B cell (primary cell): ENCODE data around the gene ATG2A. TPM values are rescaled to one million over a fixed set of nuclear protein-coding genes. Genes with fewer than 3 reads are reported as not detected.

Experiments used
- ATAC-seq: fragments of 200-7000 bp; cut with Tn5 transposase; one replicate; pipeline ENCODE4 v1.10.0; 2021; ENCODE audit warnings: low read depth, mild to moderate bottlenecking, moderate number of reproducible peaks, moderate library complexity
- CTCF ChIA-PET: fragments of 350-600 bp; sonication (Branson Sonifier 250); formaldehyde crosslinking; loops from one replicate; lab custom pipeline; 2021; ENCODE audit warnings: antibody characterized with exemption, inconsistent platforms; lab: Charles Lee
- POLR2A ChIA-PET: fragments of 350-600 bp; sonication (Branson Sonifier 250); formaldehyde crosslinking; loops from one replicate; lab custom pipeline; 2021; ENCODE audit warnings: antibody characterized with exemption; lab: Charles Lee
- DNase-seq: peaks from one replicate; pipeline ENCODE4 v3.0.0; 2013
- H2AFZ ChIP-seq: 2 replicates; pipeline ENCODE4 v1.6.1; 2012; ENCODE audit warnings: mild to moderate bottlenecking, low read depth, low read length; ENCODE audit not compliant: insufficient read depth, poor library complexity, severe bottlenecking
- H3K27ac ChIP-seq, 2 donors: 1 replicate in 1 of 2; 2 replicates in 1 of 2; pipeline ENCODE4 v1.5.1; 2012 to 2013; ENCODE audit warnings: low read length in 2 of 2, mild to moderate bottlenecking in 2 of 2, moderate library complexity in 1 of 2
- H3K27me3 ChIP-seq, 4 experiments: fragments of 200-600 bp in 1 of 4; sonication (generic) in 1 of 4; replicated peaks in 1 of 4; 1 replicate in 2 of 4; 2 replicates in 2 of 4; pipeline versions ENCODE4 v1.6.1 to v1.7.0; 2013 to 2016; ENCODE audit warnings: low read length in 3 of 4, mild to moderate bottlenecking in 2 of 4, mixed read lengths in 1 of 4, moderate library complexity in 1 of 4; ENCODE audit not compliant: insufficient read depth in 4 of 4, control insufficient read depth in 3 of 4; ENCODE audit errors: control extremely low read depth in 1 of 4
- H3K36me3 ChIP-seq, 2 experiments: replicated peaks in 1 of 2; 1 replicate in 1 of 2; 2 replicates in 1 of 2; pipeline versions ENCODE4 v1.6.1 to v1.7.1; 2013; ENCODE audit warnings: low read length in 1 of 2; ENCODE audit not compliant: insufficient read depth in 2 of 2, control insufficient read depth in 1 of 2; ENCODE audit errors: control extremely low read depth in 1 of 2, extremely low read depth in 1 of 2
- H3K4me1 ChIP-seq, 2 donors: fragments of 200-600 bp in 1 of 2; sonication (generic) in 1 of 2; 1 replicate in 1 of 2; 2 replicates in 1 of 2; pipeline versions ENCODE4 v1.5.1 to v1.6.1; 2013 to 2017; ENCODE audit warnings: low read length in 2 of 2; ENCODE audit not compliant: control insufficient read depth in 2 of 2, insufficient read depth in 2 of 2
- H3K4me2 ChIP-seq: replicated peaks from 2 replicates; pipeline ENCODE3; 2012; ENCODE audit warnings: mild to moderate bottlenecking, low read depth, low read length; ENCODE audit not compliant: poor library complexity, severe bottlenecking
- H3K4me3 ChIP-seq, 5 experiments: fragments of 200-600 bp in 1 of 5; sonication (generic) in 1 of 5; 1 replicate in 3 of 5; 2 replicates in 2 of 5; pipeline versions ENCODE4 v1.5.1 to v1.7.0; 2011 to 2016; ENCODE audit warnings: low read length in 4 of 5, mild to moderate bottlenecking in 4 of 5, low read depth in 2 of 5, control low read depth in 1 of 5, moderate library complexity in 1 of 5; ENCODE audit not compliant: insufficient read depth in 1 of 5; ENCODE audit errors: control extremely low read depth in 1 of 5, extremely low read depth in 1 of 5
- H3K79me2 ChIP-seq: fragments of 200-600 bp; sonication (generic); one replicate; pipeline ENCODE4 v1.6.0; 2016; ENCODE audit warnings: low read length; ENCODE audit not compliant: control insufficient read depth, insufficient read depth
- H3K9ac ChIP-seq: fragments of 200-600 bp; sonication (generic); 2 replicates; pipeline ENCODE4 v1.6.1; 2017; ENCODE audit warnings: mild to moderate bottlenecking, low read length, moderate library complexity
- H3K9me3 ChIP-seq, 3 donors: one replicate each; pipeline versions ENCODE4 v1.6.1 to v1.7.1; 2013; ENCODE audit warnings: low read length in 2 of 3; ENCODE audit not compliant: control insufficient read depth in 2 of 3, insufficient read depth in 1 of 3; ENCODE audit errors: control extremely low read depth in 1 of 3
- H4K20me1 ChIP-seq: 2 replicates; pipeline ENCODE4 v1.6.0; 2012; ENCODE audit warnings: mild to moderate bottlenecking, low read length; ENCODE audit not compliant: insufficient read depth, control insufficient read depth, poor library complexity, severe bottlenecking
- H3K27ac Mint-ChIP-seq: one replicate; pipeline ENCODE4 v1.8.0; 2021; ENCODE audit warnings: mixed read lengths
- H3K27me3 Mint-ChIP-seq: one replicate; pipeline ENCODE4 v1.8.0; 2021; ENCODE audit warnings: mixed read lengths
- H3K4me1 Mint-ChIP-seq: one replicate; pipeline ENCODE4 v1.8.0; 2021; ENCODE audit warnings: mixed read lengths
- H3K4me3 Mint-ChIP-seq: one replicate; pipeline ENCODE4 v1.8.0; 2021; ENCODE audit warnings: mixed read lengths
- H3K9me3 Mint-ChIP-seq: one replicate; pipeline ENCODE4 v1.8.0; 2022; ENCODE audit warnings: mixed read lengths; ENCODE audit not compliant: insufficient read depth
- CTCF ChIP-seq: fragments of 200-600 bp; IDR thresholded peaks from one replicate; pipeline ENCODE4 v1.8.0; 2022; ENCODE audit warnings: antibody characterized with exemption, mild to moderate bottlenecking
- EZH2 ChIP-seq: IDR thresholded peaks from 2 replicates; pipeline ENCODE4 v1.6.1; 2012; ENCODE audit warnings: borderline replicate concordance, low read depth, mild to moderate bottlenecking, moderate library complexity, low read length; ENCODE audit not compliant: insufficient read depth, poor library complexity, severe bottlenecking
- WGBS: methylation state at CpG from one replicate; pipeline ENCODE4 v1.1.5; 2013; ENCODE audit warnings: missing lambda C conversion rate; ENCODE audit not compliant: insufficient coverage; 5-methylcytosine and 5-hydroxymethylcytosine counted together
- intact Hi-C: fragments of 100-400 bp; cut with micrococcal nuclease; formaldehyde crosslinking; loops from one replicate; pipeline ENCODE4 v1.10.0; 2022
- polyA plus RNA-seq: library from polyadenylated mRNA; depleted of rRNA; stranded (reverse); fragments of >200 nt; gene quantifications from 2 replicates; pipeline ENCODE4 v1.2.3, GENCODE V29; 2012
- total RNA-seq, 2 donors: library from RNA; stranded (reverse); fragments of 120-200 nt in 1 of 2; gene quantifications; 1 replicate in 1 of 2; 2 replicates in 1 of 2; pipeline versions ENCODE4 v1.2.3 to v1.2.4, GENCODE V29; 2013 to 2022

ATG2A gene
- total and polyA plus RNA-seq, 2 donors (not counting 1 experiment from before 2014, with no cell fraction given), result 24.3 to 38.6 TPM

- intact Hi-C loops, result no loop called here
- Mint-ChIP-seq H3K27me3 (no peaks in the 10 kb centered on the region), H3K4me3 (peak overlapping the region; percentile 79), H3K9me3 (no peaks in the 10 kb centered on the region), H3K4me1 (peaks cover 89% of the 10 kb centered on the region), H3K27ac (peak overlapping the region; percentile 88)
- Histone ChIP-seq H3K27ac (peak overlapping the region; percentile 18 to 37), H3K9me3 (peaks cover 0 to 5% (median 0%) of the 10 kb centered on the region in 3 donors), H3K9ac (peak overlapping the region; percentile 20), H3K27me3 (no peaks in the 10 kb centered on the region), H3K36me3 (peaks cover 0 to 75% of the 10 kb centered on the region in 2 experiments), H3K4me1 (peaks cover 85 to 96% of the 10 kb centered on the region in 2 donors), H3K4me2 (peak overlapping the region; percentile 60), H2AFZ (no peak overlapping the region), H3K79me2 (peaks cover 100% of the 10 kb centered on the region), H3K4me3 (peak overlapping the region in 2 of 5 experiments; percentile 4 to 5), H4K20me1 (peaks cover 77% of the 10 kb centered on the region)
- no peak for ATAC-seq
- WGBS, result 37% methylated on average over 18 of the region's 20 CpGs
- no peak for DNase-seq
- ChIA-PET CTCF (interaction anchor here (16.2 to 30.2 kb wide), 3 partner anchors 15 to 21 kb away, joined by 343 to 1254 read pairs (median 1254); partner anchors contain the start of genes CDC42BPG and EHD1), POLR2A (interaction anchor here (10.5 kb wide), 1 partner anchor 21 kb away, joined by 150 read pairs; no protein-coding TSS in a partner anchor)
- TF ChIP-seq CTCF, result no peak
- TF ChIP-seq EZH2, result no peak
Measured at GRCh38 chr11:64870893-64871466, 46.0 kb downstream of the ATG2A start.
